NCI-H446 treated with DMSO at 0.1 percent for 48 hours (cell line): ENCODE data around the gene ADCY1.

Experiments
- DNase-seq: peaks from one replicate; lab custom pipeline; 2025; lab: John Stamatoyannopoulos, UW

The ADCY1 gene

GRCh38 chr7:45650404-45651394, 76.5 kb downstream of the ADCY1 start:
- no peak for DNase-seq

- no peak for DNase-seq
Observed at GRCh38 chr7:45651540-45651939, 77.4 kb downstream of the ADCY1 start.

- DNase-seq: no peak
Observed at GRCh38 chr7:45652630-45653029, 78.5 kb downstream of the ADCY1 start.

- DNase-seq: no peak
Observed at GRCh38 chr7:45653209-45653907, 79.2 kb downstream of the ADCY1 start.

- no peak for DNase-seq
Observed at GRCh38 chr7:45654341-45654740, 80.2 kb downstream of the ADCY1 start.

GRCh38 chr7:45655539-45655938, 81.4 kb downstream of the ADCY1 start:
- no peak for DNase-seq

- no peak for DNase-seq
Observed at GRCh38 chr7:45656431-45656830, 82.3 kb downstream of the ADCY1 start.

- DNase-seq: no peak
Observed at GRCh38 chr7:45657136-45657889, 83.1 kb downstream of the ADCY1 start.

- DNase-seq: no peak
Observed at GRCh38 chr7:45657890-45658715, 83.9 kb downstream of the ADCY1 start.

GRCh38 chr7:45658716-45659495, 84.7 kb downstream of the ADCY1 start:
- DNase-seq: no peak

- no peak for DNase-seq
Observed at GRCh38 chr7:45659496-45660139, 85.5 kb downstream of the ADCY1 start.

GRCh38 chr7:45660201-45660900, 86.2 kb downstream of the ADCY1 start:
- DNase-seq: no peak

GRCh38 chr7:45660901-45661211, 86.7 kb downstream of the ADCY1 start:
- no peak for DNase-seq

- DNase-seq: no peak
Observed at GRCh38 chr7:45661302-45661995, 87.3 kb downstream of the ADCY1 start.

- no peak for DNase-seq
Observed at GRCh38 chr7:45662018-45662417, 87.8 kb downstream of the ADCY1 start.

- DNase-seq: no peak
Observed at GRCh38 chr7:45662540-45663166, 88.5 kb downstream of the ADCY1 start.

GRCh38 chr7:45663167-45663921, 89.2 kb downstream of the ADCY1 start:
- DNase-seq: no peak
